SK-N-SH treated with all-trans-retinoic acid at 6 μM for 48 hours (cell line): Measurements from ENCODE around the gene SERPINA12.

Source experiments
- ATAC-seq: fragments of 200-7000 bp; cut with Tn5 transposase; 3 replicates; pipeline ENCODE4 v1.9.1; 2020; ENCODE audit warnings: mild to moderate bottlenecking, moderate library complexity
- ARNTL ChIP-seq: fragments of 450-650 bp; formaldehyde crosslinking; IDR thresholded peaks from 2 replicates; pipeline ENCODE4 v1.5.0; 2020; ENCODE audit warnings: low read depth, mild to moderate bottlenecking, moderate library complexity, borderline replicate concordance
- BACH2 ChIP-seq: fragments of 250-450 bp; sonication (Bioruptor Pico); IDR thresholded peaks from 2 replicates; pipeline ENCODE4 v1.9.0; 2021; ENCODE audit warnings: mild to moderate bottlenecking, borderline replicate concordance
- ESRRG ChIP-seq: fragments of 250-450 bp; sonication (Bioruptor Pico); IDR thresholded peaks from 2 replicates; pipeline ENCODE4 v1.6.1; 2021; ENCODE audit warnings: mild to moderate bottlenecking
- ISL1 ChIP-seq: fragments of 250-450 bp; sonication (Bioruptor Pico); IDR thresholded peaks from 2 replicates; pipeline ENCODE4 v2.1.2; 2022; ENCODE audit warnings: mild to moderate bottlenecking, moderate library complexity
- OSR1 ChIP-seq: fragments of 250-450 bp; sonication (Bioruptor Pico); IDR thresholded peaks from 2 replicates; pipeline ENCODE4 v1.8.0; 2022; ENCODE audit warnings: moderate library complexity, mild to moderate bottlenecking, inconsistent platforms
- PPARA ChIP-seq: fragments of 250-450 bp; sonication (Bioruptor Pico); IDR thresholded peaks from 2 replicates; pipeline ENCODE4 v1.5.0; 2020; ENCODE audit warnings: mild to moderate bottlenecking, borderline replicate concordance
- SNAI2 ChIP-seq: fragments of 250-450 bp; sonication (Bioruptor Pico); IDR thresholded peaks from 2 replicates; pipeline ENCODE4 v1.5.0; 2020; ENCODE audit warnings: mild to moderate bottlenecking, moderate library complexity
- TCF4 ChIP-seq: fragments of 250-450 bp; sonication (Bioruptor Pico); IDR thresholded peaks from 2 replicates; pipeline ENCODE4 v1.8.0; 2021; ENCODE audit warnings: mild to moderate bottlenecking, moderate library complexity, borderline replicate concordance
- TOX ChIP-seq: fragments of 250-450 bp; sonication (Bioruptor Pico); IDR thresholded peaks from 2 replicates; pipeline ENCODE4 v1.8.0; 2021; ENCODE audit warnings: mild to moderate bottlenecking, moderate library complexity, borderline replicate concordance
- ZC3H10 ChIP-seq: fragments of 250-450 bp; sonication (Bioruptor Pico); IDR thresholded peaks from 2 replicates; pipeline ENCODE4 v1.5.1; 2021; ENCODE audit warnings: mild to moderate bottlenecking, moderate library complexity
- ZFP3 ChIP-seq: fragments of 250-450 bp; sonication (Bioruptor Pico); IDR thresholded peaks from 2 replicates; pipeline ENCODE4 v1.5.0; 2020; ENCODE audit warnings: mild to moderate bottlenecking, moderate library complexity
- ZFP30 ChIP-seq: fragments of 450-650 bp; formaldehyde crosslinking; IDR thresholded peaks from 2 replicates; pipeline ENCODE4 v1.5.0; 2022; ENCODE audit warnings: mild to moderate bottlenecking, moderate library complexity
- ZNF565 ChIP-seq: fragments of 450-650 bp; formaldehyde crosslinking; conservative IDR thresholded peaks from 2 replicates; pipeline ENCODE4 v1.5.0; 2020; ENCODE audit warnings: low read depth, mild to moderate bottlenecking, moderate library complexity
- ZNF70 ChIP-seq: fragments of 450-650 bp; formaldehyde crosslinking; IDR thresholded peaks from 2 replicates; pipeline ENCODE4 v1.5.0; 2020; ENCODE audit warnings: mild to moderate bottlenecking, moderate library complexity
- ZNF8 ChIP-seq: fragments of 450-650 bp; formaldehyde crosslinking; IDR thresholded peaks from 2 replicates; pipeline ENCODE4 v1.5.0; 2020; ENCODE audit warnings: mild to moderate bottlenecking, moderate library complexity
- TF ChIP-seq, protein P1 (sequence below): fragments of 250-450 bp; sonication (Bioruptor Pico); IDR thresholded peaks from 2 replicates; pipeline ENCODE4 v1.5.1; 2020; ENCODE audit warnings: low read depth, mild to moderate bottlenecking, moderate library complexity
- TF ChIP-seq, protein P2 (sequence below): fragments of 250-450 bp; sonication (Bioruptor Pico); IDR thresholded peaks from 2 replicates; pipeline ENCODE4 v1.5.0; 2020; ENCODE audit warnings: mild to moderate bottlenecking, moderate library complexity
- TF ChIP-seq, protein P3 (sequence below): fragments of 250-450 bp; sonication (Bioruptor Pico); IDR thresholded peaks from 2 replicates; pipeline ENCODE4 v1.5.1; 2021; ENCODE audit warnings: mild to moderate bottlenecking, moderate library complexity
- TF ChIP-seq, protein P4 (sequence below): fragments of 250-450 bp; sonication (Bioruptor Pico); IDR thresholded peaks from 2 replicates; pipeline ENCODE4 v1.8.0; 2020; ENCODE audit warnings: mild to moderate bottlenecking, moderate library complexity, borderline replicate concordance
- TF ChIP-seq, protein P5 (sequence below): fragments of 250-450 bp; sonication (Bioruptor Pico); IDR thresholded peaks from 2 replicates; pipeline ENCODE4 v1.8.0; 2021; ENCODE audit warnings: low read depth, mild to moderate bottlenecking, moderate library complexity, borderline replicate concordance

The SERPINA12 gene

DNA sequence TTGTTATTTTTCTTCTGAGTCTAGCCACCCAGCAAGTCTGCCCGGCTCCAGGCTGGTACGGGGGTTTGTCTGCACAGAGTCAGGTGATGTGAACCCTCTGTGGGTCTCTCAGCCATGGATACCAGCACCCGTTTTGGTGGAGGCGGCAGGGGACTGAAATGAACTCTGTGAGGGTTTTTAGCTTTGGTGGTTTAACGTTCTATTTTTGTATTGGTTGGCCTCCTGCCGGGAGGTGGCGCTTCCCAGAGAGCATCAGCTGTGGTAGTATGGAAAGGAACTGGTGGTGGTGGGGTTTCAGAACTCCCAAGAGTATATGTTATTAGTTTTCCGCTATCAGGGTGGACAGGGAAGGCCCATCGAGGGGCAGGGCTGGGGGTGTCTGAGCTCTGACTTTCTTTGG lies 46.7 kb upstream of the SERPINA12 start:
- TF ChIP-seq, protein P1, sequence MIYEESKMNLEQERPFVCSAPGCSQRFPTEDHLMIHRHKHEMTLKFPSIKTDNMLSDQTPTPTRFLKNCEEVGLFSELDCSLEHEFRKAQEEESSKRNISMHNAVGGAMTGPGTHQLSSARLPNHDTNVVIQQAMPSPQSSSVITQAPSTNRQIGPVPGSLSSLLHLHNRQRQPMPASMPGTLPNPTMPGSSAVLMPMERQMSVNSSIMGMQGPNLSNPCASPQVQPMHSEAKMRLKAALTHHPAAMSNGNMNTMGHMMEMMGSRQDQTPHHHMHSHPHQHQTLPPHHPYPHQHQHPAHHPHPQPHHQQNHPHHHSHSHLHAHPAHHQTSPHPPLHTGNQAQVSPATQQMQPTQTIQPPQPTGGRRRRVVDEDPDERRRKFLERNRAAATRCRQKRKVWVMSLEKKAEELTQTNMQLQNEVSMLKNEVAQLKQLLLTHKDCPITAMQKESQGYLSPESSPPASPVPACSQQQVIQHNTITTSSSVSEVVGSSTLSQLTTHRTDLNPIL (CRISPR knock-in tag), result no peak
- TF ChIP-seq TCF4 (CRISPR knock-in tag) (no peak), ZC3H10 (CRISPR knock-in tag) (no peak), ESRRG (no peak), PPARA (no peak), BACH2 (CRISPR knock-in tag) (no peak)
- TF ChIP-seq, protein P2, sequence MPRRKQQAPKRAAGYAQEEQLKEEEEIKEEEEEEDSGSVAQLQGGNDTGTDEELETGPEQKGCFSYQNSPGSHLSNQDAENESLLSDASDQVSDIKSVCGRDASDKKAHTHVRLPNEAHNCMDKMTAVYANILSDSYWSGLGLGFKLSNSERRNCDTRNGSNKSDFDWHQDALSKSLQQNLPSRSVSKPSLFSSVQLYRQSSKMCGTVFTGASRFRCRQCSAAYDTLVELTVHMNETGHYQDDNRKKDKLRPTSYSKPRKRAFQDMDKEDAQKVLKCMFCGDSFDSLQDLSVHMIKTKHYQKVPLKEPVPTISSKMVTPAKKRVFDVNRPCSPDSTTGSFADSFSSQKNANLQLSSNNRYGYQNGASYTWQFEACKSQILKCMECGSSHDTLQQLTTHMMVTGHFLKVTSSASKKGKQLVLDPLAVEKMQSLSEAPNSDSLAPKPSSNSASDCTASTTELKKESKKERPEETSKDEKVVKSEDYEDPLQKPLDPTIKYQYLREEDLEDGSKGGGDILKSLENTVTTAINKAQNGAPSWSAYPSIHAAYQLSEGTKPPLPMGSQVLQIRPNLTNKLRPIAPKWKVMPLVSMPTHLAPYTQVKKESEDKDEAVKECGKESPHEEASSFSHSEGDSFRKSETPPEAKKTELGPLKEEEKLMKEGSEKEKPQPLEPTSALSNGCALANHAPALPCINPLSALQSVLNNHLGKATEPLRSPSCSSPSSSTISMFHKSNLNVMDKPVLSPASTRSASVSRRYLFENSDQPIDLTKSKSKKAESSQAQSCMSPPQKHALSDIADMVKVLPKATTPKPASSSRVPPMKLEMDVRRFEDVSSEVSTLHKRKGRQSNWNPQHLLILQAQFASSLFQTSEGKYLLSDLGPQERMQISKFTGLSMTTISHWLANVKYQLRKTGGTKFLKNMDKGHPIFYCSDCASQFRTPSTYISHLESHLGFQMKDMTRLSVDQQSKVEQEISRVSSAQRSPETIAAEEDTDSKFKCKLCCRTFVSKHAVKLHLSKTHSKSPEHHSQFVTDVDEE, result no peak
- TF ChIP-seq, protein P3, sequence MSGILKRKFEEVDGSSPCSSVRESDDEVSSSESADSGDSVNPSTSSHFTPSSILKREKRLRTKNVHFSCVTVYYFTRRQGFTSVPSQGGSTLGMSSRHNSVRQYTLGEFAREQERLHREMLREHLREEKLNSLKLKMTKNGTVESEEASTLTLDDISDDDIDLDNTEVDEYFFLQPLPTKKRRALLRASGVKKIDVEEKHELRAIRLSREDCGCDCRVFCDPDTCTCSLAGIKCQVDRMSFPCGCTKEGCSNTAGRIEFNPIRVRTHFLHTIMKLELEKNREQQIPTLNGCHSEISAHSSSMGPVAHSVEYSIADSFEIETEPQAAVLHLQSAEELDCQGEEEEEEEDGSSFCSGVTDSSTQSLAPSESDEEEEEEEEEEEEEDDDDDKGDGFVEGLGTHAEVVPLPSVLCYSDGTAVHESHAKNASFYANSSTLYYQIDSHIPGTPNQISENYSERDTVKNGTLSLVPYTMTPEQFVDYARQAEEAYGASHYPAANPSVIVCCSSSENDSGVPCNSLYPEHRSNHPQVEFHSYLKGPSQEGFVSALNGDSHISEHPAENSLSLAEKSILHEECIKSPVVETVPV (CRISPR knock-in tag), result no peak
- ATAC-seq, result no peak

DNA sequence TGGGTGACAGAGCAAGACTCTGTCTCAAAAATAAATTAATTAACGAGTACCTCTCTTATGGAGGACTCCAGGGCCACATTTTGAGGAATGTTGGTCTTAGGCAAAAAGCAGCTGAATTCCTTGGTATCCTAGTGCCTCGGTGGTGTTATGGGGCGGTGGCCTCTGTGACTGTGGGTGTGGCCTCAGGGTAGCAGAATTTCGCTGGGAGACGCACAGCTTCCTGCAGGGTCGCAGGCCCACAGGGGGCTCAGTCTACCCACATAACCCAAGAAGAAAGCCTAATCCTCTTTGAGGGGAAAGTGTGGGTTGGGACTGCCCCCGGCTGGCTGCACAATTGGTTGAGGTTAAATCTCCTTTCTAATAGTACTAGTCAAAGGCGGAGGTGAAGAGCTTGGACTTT lies 40.8 kb upstream of the SERPINA12 start:
- TF ChIP-seq ZC3H10 (CRISPR knock-in tag), result no peak
- TF ChIP-seq ZFP3 (CRISPR knock-in tag), result no peak
- TF ChIP-seq ARNTL (CRISPR knock-in tag), result no peak
- TF ChIP-seq ZNF565 (CRISPR knock-in tag), result no peak

DNA sequence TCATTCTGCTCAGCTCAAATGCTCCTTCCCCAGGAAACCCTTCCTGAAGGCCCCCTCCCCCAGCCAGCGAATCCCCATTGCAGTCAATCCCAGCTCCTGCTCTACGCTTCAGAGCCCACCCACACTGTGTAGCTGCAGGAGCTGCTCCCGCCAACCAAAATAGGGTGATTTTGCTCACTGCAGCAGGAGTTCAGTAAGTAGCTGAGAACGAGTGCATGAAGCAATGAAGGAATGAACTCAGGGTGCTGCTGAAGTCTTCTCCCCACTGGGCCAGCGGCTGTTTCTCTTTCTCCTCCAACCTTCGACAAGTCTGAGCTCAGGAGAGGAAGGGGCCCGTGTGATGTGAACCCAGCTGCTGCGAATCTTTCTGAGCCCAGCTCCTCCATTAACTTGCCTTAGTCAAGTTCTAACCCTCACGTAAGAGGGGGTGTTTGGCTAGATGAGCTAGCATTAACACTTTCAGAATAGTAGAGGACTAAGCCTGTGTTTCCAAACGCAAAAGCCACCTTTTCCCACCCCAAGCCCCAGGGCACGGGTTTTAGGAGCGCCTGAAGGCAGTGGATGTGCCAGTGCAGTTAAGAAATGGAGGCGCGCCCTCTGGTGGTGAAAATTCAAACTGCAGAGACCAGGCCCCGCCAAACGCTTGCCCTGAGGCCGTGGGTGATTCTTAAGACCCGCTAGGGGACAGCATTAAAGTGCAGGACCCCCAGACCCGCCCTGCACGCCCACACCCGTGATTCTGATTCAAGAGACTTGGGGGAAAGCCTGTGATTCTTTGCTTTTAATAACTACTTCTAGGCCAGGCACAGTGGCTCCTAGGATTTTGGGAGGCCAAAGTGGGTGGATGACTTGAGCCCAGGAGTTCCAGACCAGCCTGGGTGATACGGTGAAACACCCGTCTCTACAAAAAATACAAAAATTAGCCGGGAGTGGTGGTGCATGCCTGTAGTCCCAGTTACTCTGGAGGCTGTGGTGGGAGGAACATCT lies 40.0 kb upstream of the SERPINA12 start:
- ATAC-seq, result peak; percentile 98
- TF ChIP-seq TOX (CRISPR knock-in tag) (no peak), ARNTL (CRISPR knock-in tag) (no peak), ZC3H10 (CRISPR knock-in tag) (no peak), SNAI2 (CRISPR knock-in tag) (no peak), ZNF565 (CRISPR knock-in tag) (no peak), ISL1 (CRISPR knock-in tag) (no peak), BACH2 (CRISPR knock-in tag) (no peak), ZNF70 (CRISPR knock-in tag) (no peak), PPARA (no peak), ZFP3 (CRISPR knock-in tag) (no peak), ZFP30 (CRISPR knock-in tag) (no peak), ZNF8 (CRISPR knock-in tag) (no peak), ESRRG (no peak), OSR1 (CRISPR knock-in tag) (no peak)
- TF ChIP-seq, protein P2, result no peak
- TF ChIP-seq, protein P1 (CRISPR knock-in tag), result no peak
- TF ChIP-seq, protein P3 (CRISPR knock-in tag), result no peak
- TF ChIP-seq, protein P4, sequence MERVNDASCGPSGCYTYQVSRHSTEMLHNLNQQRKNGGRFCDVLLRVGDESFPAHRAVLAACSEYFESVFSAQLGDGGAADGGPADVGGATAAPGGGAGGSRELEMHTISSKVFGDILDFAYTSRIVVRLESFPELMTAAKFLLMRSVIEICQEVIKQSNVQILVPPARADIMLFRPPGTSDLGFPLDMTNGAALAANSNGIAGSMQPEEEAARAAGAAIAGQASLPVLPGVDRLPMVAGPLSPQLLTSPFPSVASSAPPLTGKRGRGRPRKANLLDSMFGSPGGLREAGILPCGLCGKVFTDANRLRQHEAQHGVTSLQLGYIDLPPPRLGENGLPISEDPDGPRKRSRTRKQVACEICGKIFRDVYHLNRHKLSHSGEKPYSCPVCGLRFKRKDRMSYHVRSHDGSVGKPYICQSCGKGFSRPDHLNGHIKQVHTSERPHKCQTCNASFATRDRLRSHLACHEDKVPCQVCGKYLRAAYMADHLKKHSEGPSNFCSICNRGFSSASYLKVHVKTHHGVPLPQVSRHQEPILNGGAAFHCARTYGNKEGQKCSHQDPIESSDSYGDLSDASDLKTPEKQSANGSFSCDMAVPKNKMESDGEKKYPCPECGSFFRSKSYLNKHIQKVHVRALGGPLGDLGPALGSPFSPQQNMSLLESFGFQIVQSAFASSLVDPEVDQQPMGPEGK (CRISPR knock-in tag), result no peak
- TF ChIP-seq, protein P5, sequence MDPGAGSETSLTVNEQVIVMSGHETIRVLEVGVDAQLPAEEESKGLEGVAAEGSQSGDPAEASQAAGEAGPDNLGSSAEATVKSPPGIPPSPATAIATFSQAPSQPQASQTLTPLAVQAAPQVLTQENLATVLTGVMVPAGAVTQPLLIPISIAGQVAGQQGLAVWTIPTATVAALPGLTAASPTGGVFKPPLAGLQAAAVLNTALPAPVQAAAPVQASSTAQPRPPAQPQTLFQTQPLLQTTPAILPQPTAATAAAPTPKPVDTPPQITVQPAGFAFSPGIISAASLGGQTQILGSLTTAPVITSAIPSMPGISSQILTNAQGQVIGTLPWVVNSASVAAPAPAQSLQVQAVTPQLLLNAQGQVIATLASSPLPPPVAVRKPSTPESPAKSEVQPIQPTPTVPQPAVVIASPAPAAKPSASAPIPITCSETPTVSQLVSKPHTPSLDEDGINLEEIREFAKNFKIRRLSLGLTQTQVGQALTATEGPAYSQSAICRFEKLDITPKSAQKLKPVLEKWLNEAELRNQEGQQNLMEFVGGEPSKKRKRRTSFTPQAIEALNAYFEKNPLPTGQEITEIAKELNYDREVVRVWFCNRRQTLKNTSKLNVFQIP (CRISPR knock-in tag), result no peak

More for the DNA sequence above, 40.8 kb upstream of the SERPINA12 start:
- no peak for ATAC-seq
